A673 (cell line): ENCODE results near the gene ITGAV. TPM values are rescaled to one million over a fixed set of nuclear protein-coding genes. Genes with fewer than 3 reads are reported as not detected.

ENCODE experiments used
- BruUV-seq: library from RNA; stranded (reverse); fragments of 400-500 nt; replicated peaks from 2 replicates; lab custom pipeline; 2021; lab: Mats Ljungman, UMichigan
- CTCF ChIA-PET: fragments of 300-600 bp; sonication (Branson Sonifier 250); formaldehyde crosslinking; loops from one replicate; lab custom pipeline; 2022; ENCODE audit warnings: antibody characterized with exemption; lab: Charles Lee
- POLR2A ChIA-PET: fragments of 300-600 bp; sonication (Branson Sonifier 250); formaldehyde crosslinking; loops from one replicate; lab custom pipeline; 2022; ENCODE audit warnings: antibody characterized with exemption; ENCODE audit not compliant: low non-redundant PET; lab: Charles Lee
- DNase-seq: peaks from one replicate; pipeline ENCODE4 v3.0.0-alpha.2; 2015; ENCODE audit warnings: low spot score
- H3K27ac ChIP-seq: fragments of 200-600 bp; sonication (generic); 2 replicates; pipeline ENCODE4 v1.5.1; 2016; ENCODE audit warnings: mixed run types, low read depth, mild to moderate bottlenecking, mixed read lengths, antibody characterized with exemption, low read length; ENCODE audit not compliant: poor library complexity, severe bottlenecking
- H3K27me3 ChIP-seq: fragments of 200-600 bp; sonication (generic); replicated peaks from 2 replicates; pipeline ENCODE4 v1.6.1; 2017; ENCODE audit warnings: mixed run types, low read depth, mild to moderate bottlenecking, mixed read lengths, antibody characterized with exemption, low read length; ENCODE audit not compliant: insufficient read depth, poor library complexity
- H3K36me3 ChIP-seq: fragments of 200-600 bp; sonication (generic); 2 replicates; pipeline ENCODE4 v1.6.1; 2016; ENCODE audit warnings: mixed run types, mild to moderate bottlenecking, mixed read lengths, antibody characterized with exemption, low read length; ENCODE audit not compliant: insufficient read depth, poor library complexity, severe bottlenecking
- H3K4me1 ChIP-seq: fragments of 200-600 bp; sonication (generic); 2 replicates; pipeline ENCODE4 v1.6.1; 2017; ENCODE audit warnings: mixed run types, mild to moderate bottlenecking, mixed read lengths, antibody characterized with exemption, low read length; ENCODE audit not compliant: insufficient read depth, poor library complexity, severe bottlenecking
- H3K4me3 ChIP-seq: fragments of 200-600 bp; sonication (generic); 2 replicates; pipeline ENCODE4 v1.5.1; 2016; ENCODE audit warnings: low read depth, mixed run types, mild to moderate bottlenecking, mixed read lengths, low read length; ENCODE audit not compliant: poor library complexity, severe bottlenecking
- H3K9me3 ChIP-seq: fragments of 200-600 bp; sonication (generic); 2 replicates; pipeline ENCODE4 v1.6.1; 2016; ENCODE audit warnings: mixed run types, low read depth, mild to moderate bottlenecking, mixed read lengths, antibody characterized with exemption, low read length; ENCODE audit not compliant: poor library complexity, severe bottlenecking
- EZH2 ChIP-seq: fragments of 200-600 bp; sonication (generic); IDR thresholded peaks from 2 replicates; pipeline ENCODE4 v1.6.1; 2017; ENCODE audit warnings: borderline replicate concordance, low read depth, mild to moderate bottlenecking, mixed read lengths, antibody characterized with exemption, low read length; ENCODE audit not compliant: poor library complexity, severe bottlenecking
- intact Hi-C: fragments of 100-400 bp; cut with micrococcal nuclease; formaldehyde crosslinking; loops from one replicate; pipeline ENCODE4 v1.10.0; 2022; ENCODE audit not compliant: unreplicated experiment
- total RNA-seq: library from RNA; stranded (reverse); gene quantifications from 2 replicates; pipeline ENCODE4 v1.2.3, GENCODE V29; 2021
- TF ChIP-seq, protein P1 (sequence below): fragments of 300-800, 200-600 bp; sonication (generic); conservative IDR thresholded peaks from 2 replicates; pipeline ENCODE4 v1.5.1; 2017; ENCODE audit warnings: low read depth, mild to moderate bottlenecking, antibody characterized with exemption, low read length, moderate library complexity, mixed read lengths

ITGAV gene
- total RNA-seq, 1 experiment from 2014 or later, result 28.4 TPM

DNA sequence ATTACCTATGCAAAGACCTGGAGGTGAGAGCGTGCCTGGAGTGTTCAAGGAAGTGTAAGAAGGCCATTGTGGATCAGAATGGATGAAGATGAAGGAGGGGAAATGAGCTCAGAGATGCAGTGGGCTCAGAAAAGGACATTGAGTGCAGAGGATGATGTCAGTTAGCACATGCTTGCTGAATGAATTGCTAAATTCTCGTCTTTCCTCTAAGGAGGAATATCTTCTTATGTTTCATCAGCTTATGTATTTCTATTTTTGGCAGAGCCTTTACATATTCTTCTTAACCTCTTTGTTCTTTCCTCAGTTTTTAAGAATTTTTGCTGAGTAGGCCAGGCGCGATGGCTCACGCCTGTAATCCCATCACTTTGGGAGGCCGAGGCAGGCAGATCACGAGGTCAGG lies 134.9 kb downstream of the ITGAV start:
- POLR2A ChIA-PET, result no interaction called here
- CTCF ChIA-PET, result no interaction called here
- H3K27me3 ChIP-seq, result no peaks in the 10 kb centered on the region
- BruUV-seq, result no TSS peak
- no peaks in the 10 kb centered on the region for H3K4me1 ChIP-seq
- no peaks in the 10 kb centered on the region for H3K36me3 ChIP-seq
- no peak overlapping the region for H3K4me3 ChIP-seq
- H3K9me3 ChIP-seq, result no peaks in the 10 kb centered on the region
- H3K27ac ChIP-seq, result no peak overlapping the region
- no peak for DNase-seq
- TF ChIP-seq EZH2, result no peak
- TF ChIP-seq, protein P1, sequence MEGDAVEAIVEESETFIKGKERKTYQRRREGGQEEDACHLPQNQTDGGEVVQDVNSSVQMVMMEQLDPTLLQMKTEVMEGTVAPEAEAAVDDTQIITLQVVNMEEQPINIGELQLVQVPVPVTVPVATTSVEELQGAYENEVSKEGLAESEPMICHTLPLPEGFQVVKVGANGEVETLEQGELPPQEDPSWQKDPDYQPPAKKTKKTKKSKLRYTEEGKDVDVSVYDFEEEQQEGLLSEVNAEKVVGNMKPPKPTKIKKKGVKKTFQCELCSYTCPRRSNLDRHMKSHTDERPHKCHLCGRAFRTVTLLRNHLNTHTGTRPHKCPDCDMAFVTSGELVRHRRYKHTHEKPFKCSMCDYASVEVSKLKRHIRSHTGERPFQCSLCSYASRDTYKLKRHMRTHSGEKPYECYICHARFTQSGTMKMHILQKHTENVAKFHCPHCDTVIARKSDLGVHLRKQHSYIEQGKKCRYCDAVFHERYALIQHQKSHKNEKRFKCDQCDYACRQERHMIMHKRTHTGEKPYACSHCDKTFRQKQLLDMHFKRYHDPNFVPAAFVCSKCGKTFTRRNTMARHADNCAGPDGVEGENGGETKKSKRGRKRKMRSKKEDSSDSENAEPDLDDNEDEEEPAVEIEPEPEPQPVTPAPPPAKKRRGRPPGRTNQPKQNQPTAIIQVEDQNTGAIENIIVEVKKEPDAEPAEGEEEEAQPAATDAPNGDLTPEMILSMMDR, result no peak
- intact Hi-C loops, result no loop called here

DNA sequence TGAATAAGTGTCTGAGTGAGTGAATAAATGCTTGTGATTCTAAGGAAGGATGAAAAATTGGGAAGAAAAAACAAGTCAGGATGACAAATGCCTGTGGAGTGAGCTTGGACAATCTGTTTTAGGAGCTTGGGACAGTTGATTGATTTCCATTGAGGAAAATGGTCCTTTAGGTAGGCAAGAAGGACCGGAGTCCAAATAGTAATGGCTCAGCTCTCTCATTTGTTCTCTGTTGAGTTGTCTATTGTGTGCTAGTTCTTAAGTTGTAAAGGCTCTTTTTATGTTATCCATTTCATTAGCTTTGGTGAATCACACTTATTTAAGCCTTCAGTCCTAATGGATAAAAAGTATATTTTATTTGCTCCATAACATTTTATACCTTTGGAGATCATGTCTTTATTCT lies 135.9 kb downstream of the ITGAV start:
- BruUV-seq, result no TSS peak

DNA sequence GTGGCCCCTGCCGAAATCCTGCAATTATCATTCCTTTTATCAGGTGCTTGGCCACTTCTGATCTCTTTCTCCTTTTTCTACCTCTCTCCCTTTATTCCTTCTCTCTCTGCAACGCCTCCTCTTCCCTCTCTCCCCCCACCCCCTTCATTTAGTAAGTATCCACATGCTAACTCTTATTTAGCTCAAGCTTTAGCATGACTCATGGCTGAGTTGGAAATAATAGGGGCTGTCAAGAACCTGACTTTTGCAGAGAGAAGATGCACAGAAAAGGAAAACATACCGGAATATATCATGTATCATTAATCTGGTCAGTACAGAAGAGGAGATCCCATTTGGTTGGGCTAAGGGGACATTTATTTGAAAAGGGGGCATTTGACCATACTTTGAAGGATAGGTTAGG lies 137.1 kb downstream of the ITGAV start:
- Histone ChIP-seq H3K4me1 (no peaks in the 10 kb centered on the region), H3K27me3 (no peaks in the 10 kb centered on the region), H3K36me3 (no peaks in the 10 kb centered on the region), H3K9me3 (no peaks in the 10 kb centered on the region), H3K27ac (no peak overlapping the region), H3K4me3 (no peak overlapping the region)
- TF ChIP-seq, protein P1, result no peak
- no peak for TF ChIP-seq EZH2
- ChIA-PET CTCF (no interaction called here), POLR2A (no interaction called here)
- intact Hi-C loops, result no loop called here
- no TSS peak for BruUV-seq
- DNase-seq, result peak; percentile 19

More for the DNA sequence above, 135.9 kb downstream of the ITGAV start:
- Histone ChIP-seq H3K9me3 (no peaks in the 10 kb centered on the region), H3K36me3 (no peaks in the 10 kb centered on the region), H3K27me3 (no peaks in the 10 kb centered on the region), H3K4me1 (no peaks in the 10 kb centered on the region), H3K4me3 (no peak overlapping the region), H3K27ac (no peak overlapping the region)
- TF ChIP-seq, protein P1, result no peak
- no peak for TF ChIP-seq EZH2
- no peak for DNase-seq
- intact Hi-C loops, result no loop called here
- ChIA-PET CTCF (no interaction called here), POLR2A (no interaction called here)
